ENCODE measurements around the gene KIRREL1.
A peak's percentile ranks its signal among the peaks of the same experiment; 100 is the strongest.

The KIRREL1 gene

GRCh38 chr1:157993147-157993917, at the start of gene KIRREL1:
TSS of gene KIRREL1 (plus strand) at chr1:157993645. CDS start at chr1:157993677, 32 bp downstream.
- peak; percentile 49 to 90 for DNase-seq

- no peak for DNase-seq
Observed at GRCh38 chr1:157944663-157945280, 48.7 kb upstream of the KIRREL1 start.

- DNase-seq: peak; percentile 50 to 80
Observed at GRCh38 chr1:157948312-157949073, 45.0 kb upstream of the KIRREL1 start.

GRCh38 chr1:157949074-157949354, 44.4 kb upstream of the KIRREL1 start:
- DNase-seq: no peak

GRCh38 chr1:157951230-157951629, 42.2 kb upstream of the KIRREL1 start:
- DNase-seq: no peak

- DNase-seq: no peak
Observed at GRCh38 chr1:157952601-157953000, 40.8 kb upstream of the KIRREL1 start.

- DNase-seq: no peak
Observed at GRCh38 chr1:157955221-157955620, 38.2 kb upstream of the KIRREL1 start.

GRCh38 chr1:157955857-157956256, 37.6 kb upstream of the KIRREL1 start:
- DNase-seq: no peak

- DNase-seq: no peak
Observed at GRCh38 chr1:157956732-157957131, 36.7 kb upstream of the KIRREL1 start.

- DNase-seq: no peak
Observed at GRCh38 chr1:157958263-157958662, 35.2 kb upstream of the KIRREL1 start.

- no peak for DNase-seq
Observed at GRCh38 chr1:157959750-157960149, 33.7 kb upstream of the KIRREL1 start.

- peak in 1 of 2 experiments; percentile 18 for DNase-seq
Observed at GRCh38 chr1:157960773-157961172, 32.7 kb upstream of the KIRREL1 start.

GRCh38 chr1:157961805-157962762, 31.4 kb upstream of the KIRREL1 start:
- DNase-seq: no peak

- DNase-seq: peak; percentile 72 to 91
Observed at GRCh38 chr1:157963713-157964112, 29.7 kb upstream of the KIRREL1 start.

GRCh38 chr1:157965584-157965983, 27.9 kb upstream of the KIRREL1 start:
- no peak for DNase-seq

GRCh38 chr1:157966031-157966537, 27.4 kb upstream of the KIRREL1 start:
- DNase-seq: no peak

GRCh38 chr1:157967205-157967604, 26.2 kb upstream of the KIRREL1 start:
- DNase-seq: no peak

GRCh38 chr1:157968508-157968907, 24.9 kb upstream of the KIRREL1 start:
- DNase-seq: no peak

- no peak for DNase-seq
Observed at GRCh38 chr1:157968946-157969345, 24.5 kb upstream of the KIRREL1 start.

- peak; percentile 53 to 80 for DNase-seq
Observed at GRCh38 chr1:157969697-157970485, 23.6 kb upstream of the KIRREL1 start.

GRCh38 chr1:157971769-157972168, 21.7 kb upstream of the KIRREL1 start:
- no peak for DNase-seq

All from NCI-H526 (cell line).